HG03460 (cell line): ENCODE data around the gene GFRA1.

Experiments
- ATAC-seq: cut with Tn5 transposase; IDR thresholded peaks from one replicate; pipeline ENCODE4 v1.9.1; 2021; ENCODE audit not compliant: unreplicated experiment

Gene GFRA1

GRCh38 chr10:116272440-116273283 lies at the start of gene GFRA1:
GFRA1 (minus strand) TSS chr10:116273206; CDS start chr10:116272029, 1,177 bp downstream.
- no peak for ATAC-seq

DNA sequence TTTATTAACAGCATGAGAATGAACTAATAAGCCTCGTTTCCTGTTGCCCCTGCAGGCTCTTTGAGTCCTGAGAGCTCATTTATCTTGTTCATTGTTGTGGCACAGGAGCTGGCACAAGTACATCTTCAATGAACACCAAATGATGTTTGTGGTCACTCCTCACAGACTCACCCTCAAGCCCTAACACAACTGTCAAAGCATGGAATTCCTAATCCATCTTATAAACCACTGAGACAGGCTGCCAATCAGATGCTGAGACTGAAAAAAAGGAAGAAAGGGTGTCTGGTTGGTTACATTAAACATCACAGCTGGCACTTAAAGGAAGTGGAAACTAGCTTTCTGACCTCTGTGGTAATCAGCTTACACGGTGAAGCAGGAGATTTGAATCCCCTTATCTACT lies 43.5 kb upstream of the GFRA1 start:
- no peak for ATAC-seq

DNA sequence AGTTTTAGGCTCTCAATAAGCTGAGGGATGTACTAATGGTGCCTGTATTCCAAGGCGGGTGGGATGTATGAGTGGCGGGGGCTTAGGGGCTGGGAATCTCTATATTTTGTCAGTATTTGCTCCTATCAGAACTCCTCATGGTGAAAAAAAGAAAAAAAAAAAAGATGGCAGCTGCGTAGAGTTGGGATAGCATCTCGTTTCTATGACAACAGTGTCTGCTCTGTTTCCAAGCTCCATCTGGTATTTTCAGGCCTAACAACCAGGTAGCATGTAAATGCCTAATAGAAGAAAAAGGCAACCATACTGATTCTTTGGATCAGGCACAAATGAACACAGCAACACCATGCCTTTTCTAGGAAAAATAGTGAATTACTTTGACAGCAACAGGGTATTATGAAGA lies 39.5 kb upstream of the GFRA1 start:
- no peak for ATAC-seq

DNA sequence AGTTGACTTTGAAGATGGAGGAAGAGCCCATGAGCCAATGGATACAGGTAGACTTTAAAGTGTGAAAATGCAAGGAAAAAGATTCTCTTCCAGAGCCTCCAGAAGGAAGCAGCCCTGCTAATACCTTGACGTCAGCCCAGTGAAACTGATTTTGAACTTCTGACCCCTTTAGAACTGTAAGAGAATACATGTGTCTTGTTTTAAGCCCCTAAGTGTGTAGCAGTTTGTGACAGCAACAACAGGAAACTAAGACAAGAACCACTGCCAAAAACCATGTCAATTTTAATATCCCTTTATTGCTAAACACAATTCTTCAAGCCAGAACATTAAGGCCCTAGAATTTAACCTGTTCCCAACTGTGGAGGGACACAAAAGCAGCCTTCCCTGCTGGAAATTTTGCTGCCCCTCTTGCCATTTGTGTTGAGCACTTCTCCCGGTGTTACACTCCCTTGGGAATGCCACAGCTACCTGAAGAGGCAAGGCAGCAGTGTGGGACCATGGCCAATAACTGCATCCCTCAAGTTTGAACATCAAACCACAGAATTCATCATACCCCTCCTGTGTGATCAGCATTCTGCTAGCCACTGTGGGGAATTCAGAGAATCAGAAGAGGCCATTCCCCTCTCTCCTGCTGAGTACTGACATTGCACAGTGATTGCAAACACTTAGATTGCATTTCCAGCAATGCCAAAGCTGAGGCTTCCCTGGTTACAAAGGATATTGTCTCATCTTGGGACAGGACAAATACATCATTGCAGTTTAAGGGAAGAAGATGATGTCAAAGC lies 38.9 kb upstream of the GFRA1 start:
- no peak for ATAC-seq

GRCh38 chr10:116311016-116311415 lies 38.0 kb upstream of the GFRA1 start:
- ATAC-seq: no peak

GRCh38 chr10:116307455-116307854 lies 34.4 kb upstream of the GFRA1 start:
- no peak for ATAC-seq

DNA sequence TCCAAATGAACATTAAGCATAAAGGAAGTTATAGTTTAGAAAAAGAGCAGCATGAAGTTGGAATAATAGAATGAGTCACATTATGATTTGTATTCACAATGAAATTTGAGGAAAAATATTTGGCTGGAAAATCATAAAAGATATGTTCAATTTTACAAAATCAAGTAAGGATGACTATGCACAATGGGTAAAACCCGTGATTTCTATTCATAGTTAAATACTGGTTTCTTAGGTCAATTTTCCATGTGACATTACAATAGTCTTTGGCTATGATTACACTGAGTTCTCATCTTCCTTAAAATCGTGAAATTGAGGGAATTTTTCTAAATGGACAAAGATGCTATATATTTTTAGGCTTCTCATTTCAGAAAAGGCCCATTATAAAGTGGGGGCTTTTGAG lies 33.8 kb upstream of the GFRA1 start:
- no peak for ATAC-seq

- no peak for ATAC-seq
Measured at GRCh38 chr10:116304923-116305322, 31.9 kb upstream of the GFRA1 start.

DNA sequence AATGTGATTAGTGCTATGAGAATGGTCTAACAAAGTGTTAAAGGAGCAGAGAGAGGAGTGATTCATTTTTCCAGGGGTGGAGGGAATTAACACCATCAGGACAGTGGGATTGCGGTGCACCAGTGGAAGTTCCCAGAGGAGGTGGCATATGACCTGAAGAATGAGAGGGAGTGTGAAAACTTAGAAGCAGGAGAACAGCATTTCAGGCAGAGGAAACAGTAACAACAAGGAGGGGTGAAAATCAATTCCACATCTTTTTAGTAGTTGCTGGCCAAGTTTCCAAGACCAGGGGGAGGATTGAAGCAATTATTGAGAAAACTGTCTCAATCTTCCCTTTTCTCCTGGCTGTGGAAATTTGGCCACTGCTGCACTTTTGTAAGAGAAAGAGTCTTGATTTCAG lies 27.5 kb upstream of the GFRA1 start:
- ATAC-seq: no peak

GRCh38 chr10:116298586-116298985 lies 25.6 kb upstream of the GFRA1 start:
- ATAC-seq: no peak

GRCh38 chr10:116296291-116296721 lies 23.3 kb upstream of the GFRA1 start:
- no peak for ATAC-seq

DNA sequence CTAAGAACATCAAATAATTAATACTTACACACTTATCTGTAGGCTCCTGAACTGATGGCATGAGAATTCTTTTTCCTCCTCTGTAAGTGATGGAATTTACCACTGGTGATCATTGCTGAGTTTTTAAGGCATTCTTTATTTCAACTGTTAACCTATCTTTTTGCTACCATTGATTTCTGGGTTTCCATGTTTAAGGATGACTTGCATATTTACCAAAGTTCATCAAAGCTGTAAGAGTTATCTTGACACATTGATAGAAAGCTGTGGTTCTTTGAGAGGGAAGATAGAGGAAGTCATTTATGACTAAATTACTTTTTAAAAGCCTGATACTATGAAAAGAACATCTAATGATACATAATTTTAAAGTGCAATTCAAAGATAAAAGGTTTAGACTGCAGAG lies 19.5 kb upstream of the GFRA1 start:
- no peak for ATAC-seq

DNA sequence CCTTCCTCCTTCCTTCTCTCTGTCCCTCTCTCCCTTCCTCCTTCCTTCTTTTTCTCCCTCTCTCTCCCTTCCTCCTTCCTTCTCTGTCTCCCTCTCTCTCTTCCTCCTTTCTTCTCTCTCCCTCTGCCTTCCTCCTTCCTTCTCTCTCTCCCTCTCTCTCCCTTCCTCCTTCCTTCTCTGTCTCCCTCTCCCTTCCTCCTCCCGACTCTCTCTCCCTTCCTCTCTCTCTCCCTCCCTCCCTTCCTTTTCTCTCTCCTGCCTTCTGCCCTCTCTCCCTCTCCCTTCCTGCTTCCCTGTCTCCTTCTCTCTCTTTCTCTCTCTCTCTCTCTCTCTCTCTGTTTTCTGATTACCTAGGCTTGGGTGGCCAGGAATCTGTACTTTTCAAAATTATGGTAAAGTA lies 16.6 kb upstream of the GFRA1 start:
- ATAC-seq: no peak

DNA sequence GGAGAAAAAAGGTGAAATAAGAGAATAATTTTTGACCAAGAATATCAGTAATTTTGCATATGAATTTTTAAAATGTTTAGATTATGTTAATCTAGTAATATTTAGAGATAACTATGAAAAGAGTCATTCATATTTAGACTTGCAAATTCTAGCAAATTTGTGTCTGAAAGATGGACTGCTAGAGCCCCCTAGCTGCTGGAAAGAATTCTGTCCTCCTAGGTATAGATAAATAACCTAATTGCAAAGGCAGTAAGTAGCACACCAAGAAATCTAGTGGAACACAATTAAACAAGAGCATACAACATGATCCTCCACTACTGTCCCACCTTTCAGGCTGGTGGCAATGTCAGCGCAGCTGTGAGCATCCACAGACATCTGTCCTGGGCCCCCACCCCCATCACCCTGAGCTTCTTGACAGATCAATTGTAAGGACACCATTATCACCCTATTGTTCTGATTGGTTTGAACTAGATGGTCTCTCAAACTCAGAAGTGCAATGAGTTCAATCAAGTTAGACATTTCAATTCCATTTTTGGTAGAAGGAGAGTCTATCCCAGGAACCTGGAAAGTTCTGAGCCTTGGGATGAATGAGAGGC lies 15.0 kb upstream of the GFRA1 start:
- no peak for ATAC-seq

- no peak for ATAC-seq
Measured at GRCh38 chr10:116286626-116287200, 13.7 kb upstream of the GFRA1 start.

DNA sequence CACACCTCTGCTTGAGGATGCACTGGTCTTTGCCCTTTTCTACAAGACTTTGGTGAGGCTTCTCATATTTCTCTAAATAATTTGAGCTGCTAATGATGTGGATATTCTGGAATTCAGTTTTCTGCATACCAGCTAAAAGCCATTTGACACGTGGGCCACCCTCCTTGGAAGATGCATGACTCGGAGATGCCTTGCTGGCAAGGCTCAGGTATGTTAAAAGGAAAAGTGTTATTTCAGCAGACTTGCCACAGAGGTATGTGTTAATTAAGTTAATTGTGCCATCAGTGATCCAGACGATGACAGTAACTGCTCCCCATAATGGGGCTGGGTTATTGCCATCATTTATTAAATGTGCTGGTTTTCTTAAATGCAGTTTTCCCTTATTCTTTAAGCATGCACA lies 8.8 kb upstream of the GFRA1 start:
- no peak for ATAC-seq

GRCh38 chr10:116278846-116279245 lies 5.8 kb upstream of the GFRA1 start:
- no peak for ATAC-seq

GRCh38 chr10:116276981-116277380 lies 4.0 kb upstream of the GFRA1 start:
- no peak for ATAC-seq

DNA sequence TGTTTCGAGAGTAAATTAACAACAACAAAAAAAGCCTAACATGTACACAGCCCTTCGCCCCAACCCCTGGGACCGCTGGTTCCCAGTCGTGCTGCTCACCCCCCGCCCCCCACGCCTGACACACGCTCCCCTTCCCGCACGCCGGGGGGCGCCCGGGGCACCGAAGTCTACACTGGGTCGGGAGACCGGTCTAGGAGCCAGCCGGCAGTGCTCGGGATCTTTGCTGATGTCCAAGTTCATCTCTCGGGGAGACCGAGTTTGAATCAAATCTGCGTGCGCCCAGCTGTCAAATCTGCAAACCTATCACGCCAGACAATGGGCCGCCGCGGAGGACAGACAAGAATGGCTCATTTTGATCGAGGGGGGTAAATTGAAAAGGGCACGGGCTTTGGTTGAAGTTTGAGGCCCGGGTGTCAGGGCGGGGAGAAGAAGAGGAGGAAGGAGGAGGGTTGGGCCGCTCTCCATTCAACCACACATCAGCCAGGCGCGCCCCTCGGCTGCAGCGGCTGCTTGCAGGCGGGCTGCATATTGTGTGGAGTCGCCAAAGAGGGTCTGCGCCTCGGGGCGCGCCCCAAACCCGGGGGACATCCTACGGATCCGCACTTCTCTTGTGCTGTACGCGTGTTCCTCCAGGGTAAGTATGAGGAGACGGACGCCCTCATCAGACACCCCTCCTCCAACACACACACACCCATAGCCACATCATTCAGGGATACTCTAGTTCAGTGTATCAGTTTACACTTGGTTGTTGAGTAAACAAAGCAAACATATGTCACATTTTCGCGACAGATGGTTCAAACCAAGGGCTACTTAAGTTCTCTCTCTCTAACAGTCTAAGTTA lies 1.3 kb upstream of the GFRA1 start:
- no peak for ATAC-seq

- no peak for ATAC-seq
Measured at GRCh38 chr10:116271593-116272439, 1.2 kb downstream of the GFRA1 start.
